Uterus (tissue), 4 donors: Measurements from ENCODE around the gene BRMS1. TPM values are rescaled to one million over a fixed set of nuclear protein-coding genes. Genes with fewer than 3 reads are reported as not detected.

ENCODE experiments used
- DNase-seq, 2 donors: peaks; one replicate each; pipeline ENCODE4 v3.0.0-alpha.2; 2019 to 2020
- H3K27ac ChIP-seq, 2 donors: fragments of 200-600 bp; sonication (generic); 1 replicate in 1 of 2; 2 replicates in 1 of 2; pipeline ENCODE4 v1.5.1; 2016 to 2018
- H3K27me3 ChIP-seq, 2 donors: fragments of 200-600 bp; sonication (generic); one replicate each; pipeline ENCODE4 v1.5.1; 2018 to 2019; ENCODE audit warnings: control low read depth in 1 of 2
- H3K36me3 ChIP-seq, 2 donors: fragments of 200-600 bp; sonication (generic); one replicate each; pipeline ENCODE4 v1.5.1; 2019; ENCODE audit warnings: control low read depth in 1 of 2
- H3K4me1 ChIP-seq, 2 donors: fragments of 200-600 bp; sonication (generic); one replicate each; pipeline ENCODE4 v1.5.1; 2018 to 2019; ENCODE audit warnings: control low read depth in 1 of 2
- H3K4me3 ChIP-seq, 2 donors: fragments of 200-600 bp; sonication (generic); 1 replicate in 1 of 2; 2 replicates in 1 of 2; pipeline ENCODE4 v1.5.1; 2018 to 2019; ENCODE audit warnings: mild to moderate bottlenecking in 1 of 2
- H3K9me3 ChIP-seq, 2 donors: fragments of 200-600 bp; sonication (generic); one replicate each; pipeline ENCODE4 v1.5.1; 2019; ENCODE audit warnings: control low read depth in 1 of 2
- POLR2A ChIP-seq, 2 donors: fragments of 450-650 bp; IDR thresholded peaks; one replicate each; pipeline ENCODE4 v1.6.1; 2016; ENCODE audit warnings: antibody characterized with exemption in 2 of 2, mild to moderate bottlenecking in 1 of 2, moderate library complexity in 1 of 2
- intact Hi-C: fragments of 100-400 bp; cut with DNase I; formaldehyde crosslinking; loops from one replicate; pipeline ENCODE4 v1.15.1; 2023; ENCODE audit warnings: low total_unique reads
- total RNA-seq, 4 donors: library from RNA; depleted of rRNA in 3 of 4; stranded (reverse); fragments of >200 nt in 3 of 4; gene quantifications; one replicate each; pipeline versions ENCODE4 v1.1.0 to v1.2.4, GENCODE V29; 2014 to 2023
- TF ChIP-seq, protein P1 (sequence below), 4 experiments: fragments of 200-600 bp in 2 of 4; fragments of 450-650 bp in 2 of 4; sonication (generic) in 2 of 4; IDR thresholded peaks; one replicate each; pipeline ENCODE4 v1.5.1; 2016 to 2019; ENCODE audit warnings: antibody characterized with exemption in 4 of 4, mild to moderate bottlenecking in 2 of 4, moderate library complexity in 1 of 4
- donor health status: DM: yes; HTN: yes; CAD: no.

BRMS1 gene
- total RNA-seq, 4 donors from 2014 or later: 15.0 to 77.4 (median 21.9) TPM

DNA sequence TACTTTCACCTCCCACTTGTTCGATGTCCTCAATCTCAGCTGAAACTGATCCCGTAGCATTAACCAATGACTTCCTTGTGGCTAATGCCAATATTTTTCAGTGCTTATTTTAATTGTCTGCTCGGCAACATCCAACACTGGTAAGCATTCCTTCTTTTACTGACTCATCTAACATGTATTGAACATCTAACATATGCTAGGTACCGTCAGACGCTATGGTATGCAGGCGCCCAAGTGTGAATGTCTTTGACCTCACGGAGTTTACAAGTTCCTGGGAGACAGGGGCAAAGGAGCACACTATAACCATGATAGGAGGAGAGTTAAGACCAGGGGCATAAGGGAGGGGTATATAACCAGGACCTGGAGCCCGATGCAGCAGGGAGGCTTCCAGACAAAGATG is 1.7 kb downstream of the BRMS1 start:
- intact Hi-C loops: no loop called here
- Histone ChIP-seq H3K36me3 (no peaks in the 10 kb centered on the region), H3K4me3 (no peak overlapping the region), H3K27me3 (no peaks in the 10 kb centered on the region), H3K27ac (no peak overlapping the region), H3K9me3 (no peaks in the 10 kb centered on the region), H3K4me1 (peaks cover 12 to 13% of the 10 kb centered on the region in 2 donors)
- no peak for DNase-seq
- TF ChIP-seq POLR2A (IDR thresholded peaks at IDR 0.05): no peak
- TF ChIP-seq, protein P1, sequence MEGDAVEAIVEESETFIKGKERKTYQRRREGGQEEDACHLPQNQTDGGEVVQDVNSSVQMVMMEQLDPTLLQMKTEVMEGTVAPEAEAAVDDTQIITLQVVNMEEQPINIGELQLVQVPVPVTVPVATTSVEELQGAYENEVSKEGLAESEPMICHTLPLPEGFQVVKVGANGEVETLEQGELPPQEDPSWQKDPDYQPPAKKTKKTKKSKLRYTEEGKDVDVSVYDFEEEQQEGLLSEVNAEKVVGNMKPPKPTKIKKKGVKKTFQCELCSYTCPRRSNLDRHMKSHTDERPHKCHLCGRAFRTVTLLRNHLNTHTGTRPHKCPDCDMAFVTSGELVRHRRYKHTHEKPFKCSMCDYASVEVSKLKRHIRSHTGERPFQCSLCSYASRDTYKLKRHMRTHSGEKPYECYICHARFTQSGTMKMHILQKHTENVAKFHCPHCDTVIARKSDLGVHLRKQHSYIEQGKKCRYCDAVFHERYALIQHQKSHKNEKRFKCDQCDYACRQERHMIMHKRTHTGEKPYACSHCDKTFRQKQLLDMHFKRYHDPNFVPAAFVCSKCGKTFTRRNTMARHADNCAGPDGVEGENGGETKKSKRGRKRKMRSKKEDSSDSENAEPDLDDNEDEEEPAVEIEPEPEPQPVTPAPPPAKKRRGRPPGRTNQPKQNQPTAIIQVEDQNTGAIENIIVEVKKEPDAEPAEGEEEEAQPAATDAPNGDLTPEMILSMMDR (IDR thresholded peaks at IDR 0.05): no peak

DNA sequence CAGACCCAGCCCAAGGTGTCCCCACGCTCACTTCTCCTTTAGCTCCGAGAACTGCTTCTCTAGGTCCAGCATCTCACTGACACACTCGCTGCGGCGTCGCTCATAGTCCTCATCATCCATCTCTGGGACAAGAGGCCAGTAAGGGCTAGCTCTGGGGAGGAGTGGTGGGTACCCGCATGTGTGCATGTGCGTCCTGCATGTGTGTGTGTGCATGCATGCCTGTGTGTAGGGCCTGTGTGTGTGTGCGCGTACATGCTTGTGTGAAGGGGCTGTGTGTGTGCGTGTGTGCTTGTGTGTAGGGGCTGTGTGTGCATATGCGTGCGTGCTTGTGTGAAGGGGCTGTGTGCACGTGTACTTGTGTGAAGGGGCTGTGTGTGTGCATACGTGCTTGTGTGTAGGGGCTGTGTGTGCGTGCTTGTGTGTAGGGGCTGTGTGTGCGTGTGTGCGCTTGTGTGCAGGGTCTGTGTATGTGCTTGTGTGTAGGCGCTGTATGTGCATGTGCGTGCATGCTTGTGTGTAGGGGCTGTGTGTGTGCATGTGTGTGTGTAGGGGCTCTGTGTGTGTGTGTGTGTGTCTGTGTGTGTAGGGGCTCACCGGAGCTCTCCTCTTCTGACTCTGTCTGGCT is 3.3 kb downstream of the BRMS1 start:
- Histone ChIP-seq H3K27me3 (no peaks in the 10 kb centered on the region), H3K4me1 (peaks cover 12% of the 10 kb centered on the region in 2 donors), H3K36me3 (no peaks in the 10 kb centered on the region), H3K27ac (no peak overlapping the region), H3K9me3 (no peaks in the 10 kb centered on the region), H3K4me3 (no peak overlapping the region)
- DNase-seq: no peak
- no peak for TF ChIP-seq POLR2A (IDR thresholded peaks at IDR 0.05)
- TF ChIP-seq, protein P1 (IDR thresholded peaks at IDR 0.05): no peak
- intact Hi-C loops: no loop called here

DNA sequence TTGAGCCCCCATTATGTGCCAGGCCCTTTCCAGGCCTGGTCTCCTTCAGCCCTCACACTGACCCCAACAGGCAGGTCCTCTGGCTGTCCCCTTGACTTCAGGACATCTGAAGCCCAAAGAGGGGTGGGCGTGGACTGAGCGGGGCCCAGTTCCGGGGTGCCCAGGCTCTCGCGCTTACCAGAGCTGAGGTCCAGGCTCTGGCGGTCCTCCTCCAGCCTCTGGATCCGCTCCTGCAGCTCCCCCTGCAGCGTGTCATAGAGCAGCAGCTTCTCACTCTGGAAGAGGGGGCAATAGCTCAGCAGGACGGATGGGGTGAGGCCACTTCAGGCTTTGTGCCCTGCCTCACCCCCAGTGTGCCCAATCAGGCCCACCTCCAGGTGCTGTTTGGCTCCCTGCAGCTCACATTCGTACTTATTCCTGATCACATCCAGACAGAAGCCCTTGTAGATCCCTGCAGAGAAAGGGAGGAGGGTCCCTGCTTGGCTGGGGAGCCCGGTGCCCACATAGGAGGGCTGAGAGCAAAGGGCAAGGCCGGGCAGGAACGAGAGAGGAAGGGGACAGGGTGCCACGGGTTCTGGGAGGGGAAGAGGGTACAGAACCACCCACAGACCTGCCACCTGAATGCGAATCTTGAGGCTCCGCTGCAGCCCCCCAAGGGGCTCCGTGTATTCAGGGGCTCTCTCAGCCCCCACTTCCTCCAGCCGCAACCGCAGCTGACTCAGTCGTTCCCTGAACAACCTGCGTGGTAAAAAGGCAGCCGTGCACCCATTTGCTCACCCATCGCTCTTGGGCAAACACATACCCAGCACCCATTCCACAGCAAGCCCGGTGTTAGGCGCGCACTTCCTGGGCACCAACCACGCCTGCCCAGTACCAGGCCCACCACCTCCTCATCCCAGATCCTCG is 4.1 kb downstream of the BRMS1 start:
- Histone ChIP-seq H3K4me3 (no peak overlapping the region), H3K27ac (no peak overlapping the region), H3K27me3 (no peaks in the 10 kb centered on the region), H3K36me3 (no peaks in the 10 kb centered on the region), H3K4me1 (peaks cover 5% of the 10 kb centered on the region in 2 donors), H3K9me3 (no peaks in the 10 kb centered on the region)
- no peak for DNase-seq
- no peak for TF ChIP-seq POLR2A (IDR thresholded peaks at IDR 0.05)
- TF ChIP-seq, protein P1 (IDR thresholded peaks at IDR 0.05): no peak
- intact Hi-C loops: no loop called here

DNA sequence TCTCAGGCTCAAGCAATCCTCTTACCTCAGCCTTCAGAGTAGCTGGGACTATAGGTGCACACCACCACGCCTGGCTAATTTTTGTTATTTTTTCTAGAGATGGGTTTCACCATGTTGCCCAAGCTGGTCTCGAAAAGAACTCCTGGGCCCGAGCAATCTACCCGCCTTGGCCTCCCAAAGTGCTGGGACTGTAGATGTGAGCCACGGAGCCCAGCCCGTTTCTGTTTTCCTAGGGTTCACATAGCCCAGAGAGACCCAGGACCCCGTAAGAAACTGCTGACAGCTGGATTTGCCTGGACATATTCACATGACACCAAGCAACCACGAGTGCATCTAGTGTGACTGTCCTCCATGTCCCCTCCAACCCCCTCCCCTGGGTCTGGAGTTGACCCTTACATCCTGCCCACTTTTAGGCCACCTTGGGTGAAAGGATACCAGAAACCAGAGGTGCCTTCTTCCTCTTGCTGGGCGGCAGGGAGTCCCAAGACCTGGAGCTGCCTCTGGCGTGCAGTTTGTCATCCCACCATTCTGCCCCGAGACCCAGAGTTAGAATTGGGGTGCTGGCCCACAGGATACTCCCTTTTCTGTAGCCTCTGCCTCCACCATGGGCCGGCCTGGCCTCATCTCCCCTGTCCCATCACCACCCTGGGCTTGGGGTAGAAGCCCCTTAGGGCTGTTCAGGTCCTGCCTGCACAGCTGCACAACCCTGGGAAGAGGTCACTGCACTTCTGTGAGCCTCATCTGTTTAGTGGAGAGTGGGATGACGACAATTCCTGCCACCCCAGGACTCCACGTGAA is 5.0 kb downstream of the BRMS1 start:
- H3K27me3 ChIP-seq: no peaks in the 10 kb centered on the region
- H3K4me3 ChIP-seq: no peak overlapping the region
- TF ChIP-seq, protein P1 (IDR thresholded peaks at IDR 0.05): no peak
- no peak for TF ChIP-seq POLR2A (IDR thresholded peaks at IDR 0.05)
- H3K9me3 ChIP-seq: no peaks in the 10 kb centered on the region
- H3K27ac ChIP-seq: no peak overlapping the region
- intact Hi-C loops: no loop called here
- peaks cover 3 to 12% of the 10 kb centered on the region in 2 donors for H3K4me1 ChIP-seq
- no peak for DNase-seq
- H3K36me3 ChIP-seq: no peaks in the 10 kb centered on the region
